HL-60/S4 (cell line): ENCODE data around the gene GGT6.

Experiments used
- in situ Hi-C: fragments of 300-500 bp; cut with MboI; formaldehyde crosslinking; loops from 2 replicates; pipeline ENCODE4 v1.14.3; 2022; ENCODE audit warnings: low sequenced_read_pairs

The GGT6 gene

GRCh38 chr17:4527566-4528125, 32.7 kb downstream of the GGT6 start:
- in situ Hi-C loops: no loop called here

- in situ Hi-C loops: no loop called here
These were observed 33.2 kb downstream of the GGT6 start for GRCh38 chr17:4527134-4527533.

DNA sequence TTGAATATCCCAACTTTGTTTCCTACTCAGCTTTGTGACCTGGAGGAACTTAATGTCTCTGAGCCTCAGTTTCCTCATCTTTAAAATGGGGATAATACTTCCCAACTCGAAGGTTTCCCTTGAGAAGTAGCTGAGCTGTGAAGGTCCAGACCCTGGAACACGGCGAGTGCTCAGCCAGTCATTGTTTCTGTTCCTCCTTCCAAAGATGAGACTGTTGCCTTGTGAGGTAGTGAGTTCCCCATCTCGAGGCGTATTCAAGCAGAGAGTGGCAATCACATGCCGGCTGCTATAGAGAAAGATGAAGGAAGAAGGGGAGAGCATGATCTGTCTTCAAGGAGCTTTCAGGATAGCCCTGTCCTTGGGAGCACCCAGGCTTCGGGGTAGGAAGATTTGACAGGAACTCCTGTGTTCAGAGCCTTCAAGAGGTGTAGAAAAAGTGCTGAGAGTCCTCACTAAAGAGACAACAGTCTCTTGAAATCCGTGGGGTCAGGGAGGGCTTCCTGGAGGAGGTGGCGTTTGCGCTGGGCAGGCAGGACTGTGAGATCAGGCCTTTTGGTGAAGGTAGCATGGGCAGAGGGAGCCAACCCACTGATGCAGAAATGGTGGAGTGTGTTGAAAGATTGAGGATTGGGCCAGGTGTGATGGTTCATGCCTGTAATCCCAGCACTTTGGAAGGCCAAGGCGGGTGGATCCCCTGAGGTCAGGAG, 34.5 kb downstream of the GGT6 start:
- in situ Hi-C loops: no loop called here

DNA sequence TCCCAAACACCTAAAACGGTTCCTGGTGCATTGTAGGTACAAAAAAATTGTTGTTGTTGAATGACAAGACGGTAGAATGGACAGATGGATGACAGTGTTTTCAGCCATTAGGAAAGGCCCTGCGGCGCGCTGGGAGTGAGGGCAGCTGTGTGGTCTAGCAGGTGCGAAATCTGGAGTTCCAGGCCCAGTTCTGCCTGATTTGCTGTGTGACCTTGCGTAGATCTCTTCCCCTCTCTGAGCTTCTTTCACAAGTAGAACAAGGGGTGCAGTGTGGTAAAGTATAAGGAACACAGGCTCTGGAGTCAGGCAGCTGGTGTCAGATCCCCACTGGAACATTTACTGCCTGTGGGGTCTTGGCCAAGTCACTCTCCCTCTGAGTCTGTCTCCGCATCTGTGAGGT, 36.4 kb downstream of the GGT6 start:
- in situ Hi-C loops: no loop called here

- in situ Hi-C loops: no loop called here
These were observed 37.7 kb downstream of the GGT6 start for GRCh38 chr17:4522661-4523060.

DNA sequence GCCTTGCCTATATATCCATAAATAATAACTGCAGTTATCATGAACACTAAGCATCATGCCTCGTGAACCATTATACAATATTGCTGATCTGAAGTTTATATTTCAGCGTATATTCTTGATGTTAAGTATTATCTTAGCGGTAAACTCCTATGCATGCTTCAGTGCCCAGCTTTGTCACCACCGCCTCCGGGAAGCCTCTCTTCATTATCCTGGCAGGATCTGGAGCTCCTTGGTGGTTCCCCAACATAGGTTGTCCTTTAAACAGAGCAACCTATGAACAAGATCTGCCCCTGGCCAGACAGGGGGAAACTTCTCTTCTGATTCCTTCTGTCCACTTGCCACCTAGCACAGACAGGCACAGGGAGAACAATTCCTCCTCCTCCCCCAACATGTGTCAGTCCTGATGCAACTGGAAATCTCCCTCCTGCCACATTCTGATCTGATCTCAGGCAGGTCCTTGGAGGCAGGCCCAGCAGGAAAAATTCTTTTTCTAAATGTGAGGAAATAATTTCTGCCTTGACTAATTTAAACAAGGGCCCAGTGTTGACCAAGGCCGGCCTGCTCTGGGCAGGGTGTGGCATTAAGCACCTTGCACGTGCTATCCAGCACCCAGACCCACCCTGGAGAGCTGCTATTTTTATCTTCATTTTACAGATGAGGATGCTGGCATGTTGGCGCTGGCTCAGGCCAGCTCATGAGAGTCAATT, 39.3 kb downstream of the GGT6 start:
- in situ Hi-C loops: no loop called here

DNA sequence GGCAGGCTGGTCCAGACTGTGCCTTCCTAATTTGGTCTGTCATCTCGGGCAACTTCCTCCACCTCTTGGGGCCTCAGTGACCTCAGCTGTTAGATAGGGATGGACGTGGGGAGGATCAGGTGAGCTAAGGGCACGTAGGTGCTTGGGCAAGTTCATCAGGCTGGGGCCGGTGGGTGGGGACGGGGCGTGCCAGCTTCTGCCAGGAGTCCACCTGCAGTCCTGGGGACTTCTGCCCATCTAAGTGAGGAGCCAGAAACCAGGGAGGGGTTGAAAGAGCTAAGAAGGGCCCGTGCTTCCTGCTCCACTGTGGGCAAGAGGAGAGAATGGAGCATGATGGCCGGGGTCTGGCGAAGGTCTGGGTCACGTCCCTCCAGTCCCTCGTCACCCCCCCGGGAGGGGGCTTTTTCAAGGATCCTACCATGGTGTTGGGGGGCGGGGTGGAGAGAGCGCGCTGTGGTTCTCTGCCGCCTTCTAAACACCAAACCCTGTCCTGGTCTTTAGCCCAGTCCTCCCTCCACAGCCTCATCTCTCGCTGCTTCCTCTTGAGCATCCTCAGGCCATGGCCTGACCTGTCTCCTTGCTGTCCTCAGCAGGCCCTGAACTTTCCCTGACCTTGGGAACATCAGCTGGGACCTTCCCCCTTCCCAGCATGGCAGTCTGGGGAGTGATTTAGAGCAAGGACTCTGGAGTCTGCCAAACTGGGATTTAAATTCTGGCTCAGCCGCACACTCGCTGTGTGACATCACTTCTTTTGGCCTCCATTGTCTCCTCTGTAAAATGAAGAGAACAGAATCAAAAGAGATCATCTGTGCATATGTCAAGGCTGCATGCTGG, 40.1 kb downstream of the GGT6 start:
- in situ Hi-C loops: no loop called here

DNA sequence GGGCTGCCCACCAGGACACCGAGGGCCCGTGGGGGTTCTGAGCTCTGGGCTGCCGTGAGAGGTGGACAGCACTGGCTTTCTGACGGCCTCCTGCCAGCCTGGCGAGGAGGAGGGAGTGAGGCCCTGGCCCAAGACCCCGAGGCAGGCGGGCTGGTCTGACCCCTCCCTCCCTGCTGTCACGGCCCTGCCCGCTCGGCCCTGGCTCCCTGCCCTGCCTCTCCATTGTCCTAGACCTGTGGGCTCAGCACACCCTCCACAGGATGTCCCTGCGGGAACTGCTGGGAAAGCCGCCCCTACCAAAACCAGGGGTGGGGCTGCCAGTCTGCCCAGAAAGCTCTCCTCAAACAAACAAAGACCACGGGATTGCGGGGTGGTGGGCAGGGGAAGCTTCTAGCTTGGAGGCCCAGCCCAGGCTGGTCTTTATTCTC, 41.0 kb downstream of the GGT6 start:
- in situ Hi-C loops: no loop called here

DNA sequence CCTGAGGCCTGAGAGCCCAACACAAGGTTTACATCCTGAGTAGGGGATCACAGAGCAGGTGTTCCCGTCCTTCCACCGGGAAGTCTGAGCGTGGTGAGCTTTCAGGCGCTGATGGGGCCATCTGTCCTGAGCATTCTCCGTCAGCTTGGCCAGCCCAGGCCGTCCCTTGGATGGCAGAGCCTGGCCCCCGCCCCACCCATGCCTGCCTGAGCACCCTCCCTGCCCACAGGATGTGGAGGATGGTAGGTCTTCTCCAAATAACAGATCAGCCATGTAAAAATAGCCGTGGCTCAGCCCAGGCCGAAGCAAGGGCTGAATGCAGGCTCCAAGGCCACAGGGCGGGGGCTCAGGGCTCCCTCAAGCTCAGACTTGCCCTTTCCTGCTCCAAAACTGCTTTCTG, 41.5 kb downstream of the GGT6 start:
- in situ Hi-C loops: no loop called here

DNA sequence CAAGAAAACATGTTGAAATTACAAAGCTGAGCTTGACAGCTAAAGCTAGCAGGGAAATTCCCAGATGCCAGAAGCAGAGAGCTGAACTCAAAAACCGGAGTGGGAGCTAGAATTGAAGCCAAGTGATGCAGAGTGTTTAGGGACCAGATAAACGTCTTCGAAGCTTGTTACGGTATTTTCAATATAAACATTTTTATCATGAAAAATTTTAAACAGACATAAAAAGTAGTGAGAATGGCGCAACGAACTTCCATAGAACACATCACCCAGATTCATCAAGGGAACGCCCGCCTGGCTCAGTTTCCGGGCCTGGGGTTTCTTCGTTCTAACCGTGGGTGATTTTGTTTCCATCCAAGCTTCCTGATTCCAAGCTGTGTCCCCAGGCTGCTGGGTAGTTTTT, 43.6 kb downstream of the GGT6 start:
- in situ Hi-C loops: no loop called here

GRCh38 chr17:4515501-4515900, 44.9 kb downstream of the GGT6 start:
- in situ Hi-C loops: no loop called here

GRCh38 chr17:4514779-4515178, 45.6 kb downstream of the GGT6 start:
- in situ Hi-C loops: no loop called here

GRCh38 chr17:4514206-4514605, 46.2 kb downstream of the GGT6 start:
- in situ Hi-C loops: no loop called here

DNA sequence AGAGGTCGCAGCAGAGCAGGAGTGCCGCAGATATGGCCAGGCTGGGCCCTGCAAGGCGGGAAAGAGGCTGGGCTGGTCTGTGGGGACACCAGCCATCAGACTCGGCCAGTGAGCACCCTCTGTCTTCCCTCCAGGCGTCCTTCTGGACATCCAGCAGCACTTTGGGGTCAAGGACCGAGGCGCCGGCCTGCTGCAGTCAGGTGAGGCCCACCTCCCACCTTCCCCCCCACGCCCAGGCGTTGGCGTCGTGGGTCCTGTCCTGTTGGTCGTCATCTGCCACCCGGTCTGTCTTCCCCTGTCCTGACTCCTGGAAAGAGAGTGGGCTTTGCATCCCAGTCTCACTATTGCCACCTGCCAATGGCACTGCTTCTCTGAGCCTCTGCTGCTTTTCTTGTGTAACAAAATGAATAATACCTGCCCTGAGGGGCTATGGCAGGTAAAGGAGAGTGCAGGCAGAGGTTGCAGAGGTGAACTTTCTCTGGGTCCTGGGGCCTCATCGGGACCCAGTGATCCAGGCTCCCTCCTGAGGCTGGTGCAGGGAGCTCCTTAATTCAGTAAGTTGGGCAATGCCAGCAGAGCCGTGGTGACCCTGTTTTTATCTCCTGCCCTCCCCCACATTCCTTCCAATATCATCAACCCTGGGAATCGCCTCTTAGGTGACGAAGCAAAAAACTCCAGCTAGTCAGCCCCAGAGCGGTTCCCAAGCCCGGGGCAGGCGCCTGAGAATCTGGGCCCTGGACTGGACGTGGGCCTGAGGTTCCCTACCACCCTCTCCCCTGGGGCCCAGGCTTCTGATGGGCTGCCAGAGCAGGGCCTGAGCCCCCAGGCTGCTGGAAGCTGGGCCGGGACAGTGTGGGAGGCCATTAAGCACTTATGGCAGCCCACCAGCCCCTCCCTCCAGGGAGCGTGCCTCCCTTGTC, 47.0 kb downstream of the GGT6 start:
- in situ Hi-C loops: no loop called here

GRCh38 chr17:4512156-4513112, 47.9 kb downstream of the GGT6 start:
- in situ Hi-C loops: no loop called here

- in situ Hi-C loops: no loop called here
These were observed 49.0 kb downstream of the GGT6 start for GRCh38 chr17:4511199-4511932.

GRCh38 chr17:4510618-4510941, 49.8 kb downstream of the GGT6 start:
- in situ Hi-C loops: no loop called here

DNA sequence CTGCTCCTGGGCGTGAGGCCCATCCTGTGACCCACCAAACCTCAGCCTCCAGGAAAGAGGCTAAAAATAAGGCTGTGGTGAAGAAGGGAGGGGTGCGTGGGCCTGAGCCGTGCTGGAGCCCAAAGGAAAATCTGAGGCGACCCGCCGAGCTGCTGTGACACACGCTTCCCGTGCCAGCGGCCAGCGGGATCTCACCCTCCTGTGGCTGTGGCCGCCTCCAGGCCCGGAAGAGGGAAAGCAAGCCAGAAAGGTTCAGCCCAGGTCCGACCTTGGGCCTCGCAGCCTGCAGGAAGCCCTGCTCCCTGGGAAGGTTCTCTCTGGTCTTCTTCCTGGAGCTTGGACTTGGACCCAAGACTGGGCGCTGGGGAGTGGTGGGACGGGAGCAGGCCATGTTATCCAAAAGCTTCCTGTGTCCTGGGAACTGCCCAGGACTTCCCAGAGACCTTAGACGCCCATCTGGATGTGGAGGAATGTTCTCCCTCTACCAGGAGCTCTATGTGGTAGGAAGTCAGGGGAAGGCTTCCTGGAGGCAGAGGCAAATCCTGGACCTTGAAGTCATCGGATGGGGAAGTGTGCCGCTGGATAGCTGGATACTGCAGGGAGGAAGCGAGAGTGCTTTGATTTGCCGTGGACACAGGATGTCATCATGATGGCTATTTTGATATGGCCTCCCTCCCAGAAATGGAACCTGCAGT, 50.3 kb downstream of the GGT6 start:
- in situ Hi-C loops: no loop called here
